RWPE1 (cell line): Measurements from ENCODE around the gene C17orf113.

ENCODE experiments used
- CTCF ChIA-PET: fragments of 350-600 bp; sonication (Branson Sonifier 250); formaldehyde crosslinking; extraction: SDS; loops from one replicate; lab custom pipeline; 2021; lab: Yijun Ruan, JAX
- POLR2A ChIA-PET: fragments of 400-600 bp; formaldehyde crosslinking; extraction: SDS; loops from one replicate; lab custom pipeline; 2020; ENCODE audit warnings: antibody characterized with exemption; ENCODE audit not compliant: low non-redundant PET; lab: Yijun Ruan, JAX
- DNase-seq: peaks from one replicate; pipeline ENCODE4 v3.0.0; 2012; ENCODE audit warnings: low spot score
- H3K27ac ChIP-seq: fragments of 450-650 bp; 2 replicates; pipeline ENCODE4 v1.5.1; 2017
- CTCF ChIP-seq: fragments of 450-650 bp; conservative IDR thresholded peaks from 2 replicates; pipeline ENCODE4 v1.5.1; 2017; ENCODE audit warnings: low read depth, mild to moderate bottlenecking

Gene C17orf113

DNA sequence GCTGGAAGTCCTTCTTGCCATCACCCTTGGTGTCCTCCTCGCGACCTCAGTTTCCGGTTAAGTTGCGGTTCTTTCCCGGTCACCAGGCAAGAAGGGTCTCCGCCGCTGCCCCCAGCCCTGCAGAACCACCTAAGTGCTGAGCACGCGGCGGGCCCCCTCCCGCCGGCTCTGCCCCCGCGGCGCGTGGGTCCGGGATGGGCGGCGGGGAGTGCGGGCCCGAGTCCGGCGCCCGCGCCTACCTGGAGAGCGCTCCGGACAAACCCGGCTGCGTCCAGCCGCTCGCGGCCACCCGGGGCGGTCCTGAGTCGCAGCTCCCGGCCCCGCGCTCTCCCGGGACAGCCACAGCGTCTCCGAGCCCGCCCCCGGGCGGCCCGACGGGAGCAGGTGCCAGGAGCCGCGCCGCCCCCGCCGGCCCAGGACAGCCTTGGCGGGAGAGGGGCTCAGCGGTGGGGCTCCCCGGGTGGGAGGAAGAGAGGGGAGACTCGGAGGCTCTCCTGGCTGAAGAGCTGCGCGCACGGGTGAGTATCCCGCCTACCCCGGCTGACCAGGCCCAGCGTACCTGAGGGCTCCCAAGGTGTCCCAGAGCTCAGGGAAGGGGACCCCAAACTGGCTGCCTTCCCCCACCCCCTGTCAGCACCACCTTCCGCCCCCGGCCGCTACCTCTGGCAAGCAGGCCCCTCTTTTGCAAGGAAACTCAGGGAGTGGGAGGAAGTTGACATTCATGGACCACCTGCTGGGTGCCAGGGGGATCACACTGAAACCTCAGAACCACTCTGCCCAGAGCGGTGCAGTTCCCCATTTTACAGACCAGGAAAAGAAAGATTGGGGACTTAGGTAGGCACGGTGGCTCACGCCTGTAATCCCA, 22.2 kb upstream of the C17orf113 start:
- H3K27ac ChIP-seq = no peak overlapping the region
- POLR2A ChIA-PET = no interaction called here
- TF ChIP-seq CTCF = no peak
- no peak for DNase-seq
- CTCF ChIA-PET = interaction anchor here (0.6 to 0.7 kb wide), 2 partner anchors 35 to 53 kb away, joined by 3 to 5 read pairs; partner anchors contain the start of gene NKIRAS2

DNA sequence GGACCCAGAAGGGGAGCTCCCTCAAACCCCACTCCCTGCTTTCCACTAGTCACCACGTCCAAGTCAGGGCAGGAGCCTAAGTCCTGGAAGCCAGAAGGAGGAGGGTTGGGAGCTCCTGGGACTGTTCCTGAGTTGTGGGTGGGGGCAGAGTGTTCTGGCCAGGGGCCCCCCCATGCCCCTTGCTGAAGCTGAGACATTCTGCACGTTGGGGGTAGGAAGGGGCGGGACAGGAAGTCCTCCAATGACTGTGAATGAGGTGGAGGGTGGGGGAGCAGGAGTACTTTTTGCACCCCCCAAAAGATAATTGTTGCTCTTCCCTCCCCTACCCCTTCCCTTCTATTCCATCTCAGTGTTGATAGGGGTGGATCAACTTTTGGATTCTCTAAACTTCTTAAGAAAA, 21.4 kb upstream of the C17orf113 start:
- ChIA-PET CTCF (interaction anchor here (0.6 kb wide), 1 partner anchor 64 kb away, joined by 3 read pairs; no protein-coding TSS in a partner anchor), POLR2A (no interaction called here)
- no peak for DNase-seq
- no peak overlapping the region for H3K27ac ChIP-seq
- TF ChIP-seq CTCF = no peak

DNA sequence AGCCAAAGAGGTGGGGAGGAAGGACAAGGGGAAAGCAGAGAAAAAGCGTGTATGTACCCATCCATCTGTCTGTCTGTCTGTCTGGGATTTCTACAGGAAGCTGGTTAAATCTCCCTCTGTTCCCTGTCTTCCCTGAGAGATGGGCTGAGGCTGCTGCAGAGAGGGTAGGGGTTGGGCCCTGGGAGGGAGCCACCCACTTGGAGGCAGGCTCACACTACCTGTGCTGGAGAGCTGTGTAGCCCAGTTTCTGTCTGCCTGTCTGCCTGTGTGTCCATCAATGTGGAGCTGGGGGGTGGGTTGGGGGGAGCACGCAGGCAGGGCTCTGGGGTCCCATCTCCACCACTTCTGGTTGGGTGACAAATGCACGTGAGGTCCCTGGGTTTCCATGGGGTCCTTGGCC, 18.6 kb upstream of the C17orf113 start:
- no peak for TF ChIP-seq CTCF
- no peak for DNase-seq
- peak overlapping the region; percentile 70 for H3K27ac ChIP-seq
- CTCF ChIA-PET = interaction anchor here (0.6 to 1.5 kb wide), 2 partner anchors 10 to 12 kb away, joined by 3 to 5 read pairs; no protein-coding TSS in a partner anchor
- POLR2A ChIA-PET = interaction anchor here (0.6 kb wide), 1 partner anchor 52 kb away, joined by 4 read pairs; no protein-coding TSS in a partner anchor

GRCh38 chr17:42067371-42068091, 17.1 kb upstream of the C17orf113 start:
- peak; percentile 93 for TF ChIP-seq CTCF
- DNase-seq = peak; percentile 62
- peak overlapping the region; percentile 70 for H3K27ac ChIP-seq
- ChIA-PET CTCF (interaction anchor here (0.6 to 1.5 kb wide), 14 partner anchors 8 to 121 kb away, joined by 3 to 6 read pairs (median 3); partner anchors contain the start of genes C17orf113 and ZNF385C), POLR2A (no interaction called here)

GRCh38 chr17:42065201-42065600, 14.8 kb upstream of the C17orf113 start:
- DNase-seq = no peak
- POLR2A ChIA-PET = interaction anchor here (0.9 kb wide), 1 partner anchor 47 kb away, joined by 3 read pairs; the partner anchor contains the start of gene DHX58
- CTCF ChIA-PET = interaction anchor here (1.3 kb wide), 1 partner anchor 48 kb away, joined by 4 read pairs; no protein-coding TSS in a partner anchor
- no peak for TF ChIP-seq CTCF
- H3K27ac ChIP-seq = no peak overlapping the region

DNA sequence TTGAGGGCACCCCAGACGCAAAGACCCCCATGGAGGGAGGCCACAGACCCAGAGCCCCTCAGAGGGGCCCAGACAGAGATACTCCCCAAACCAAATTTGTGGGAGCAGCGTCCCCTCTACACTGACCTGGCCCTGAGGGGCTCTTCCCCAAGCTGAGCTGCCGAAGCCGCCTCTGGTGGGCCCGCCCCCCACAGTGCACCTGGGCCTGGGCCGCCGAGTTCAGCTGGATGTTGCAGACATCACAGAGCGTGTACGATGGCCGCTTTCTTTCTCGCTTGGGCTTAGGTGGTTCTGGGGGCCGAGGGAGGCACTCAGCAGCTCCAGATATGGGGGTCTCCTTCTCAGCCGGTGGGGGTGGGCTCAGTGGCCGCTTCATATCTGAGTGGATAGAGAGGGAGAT, 12.3 kb upstream of the C17orf113 start:
- TF ChIP-seq CTCF = no peak
- H3K27ac ChIP-seq = no peak overlapping the region
- ChIA-PET CTCF (interaction anchor here (0.6 kb wide), 1 partner anchor 99 kb away, joined by 3 read pairs; no protein-coding TSS in a partner anchor), POLR2A (no interaction called here)
- DNase-seq = no peak
